ENCODE results near the gene ABHD4. TPM values are rescaled to one million over a fixed set of nuclear protein-coding genes. Genes with fewer than 3 reads are reported as not detected.

ABHD4 gene
- total RNA-seq, 2 donors from 2014 or later: 25.9 to 116 TPM

DNA sequence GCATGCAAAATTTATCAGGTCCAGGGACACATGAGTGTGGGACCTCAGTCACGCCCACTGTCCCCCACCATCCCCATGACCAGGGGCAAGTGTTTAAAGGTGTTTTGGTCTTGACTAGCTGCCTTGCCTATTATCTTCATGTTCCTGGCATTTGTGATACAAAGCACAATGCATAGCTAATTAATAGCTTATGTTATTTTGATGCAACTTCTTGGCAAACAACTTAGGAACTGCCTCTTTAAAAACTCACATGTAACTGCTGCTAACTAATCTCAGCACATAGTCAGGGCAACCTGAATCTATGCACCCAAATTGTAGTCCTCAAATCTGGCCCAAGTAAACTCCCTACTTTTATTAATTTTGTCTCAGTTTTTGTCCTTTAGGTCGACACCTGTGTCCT is 53.5 kb downstream of the ABHD4 start:
- H3K27me3 ChIP-seq (replicated peaks; ENCODE audit: insufficient read depth): no peaks in the 10 kb centered on the region
- TF ChIP-seq, protein P1, sequence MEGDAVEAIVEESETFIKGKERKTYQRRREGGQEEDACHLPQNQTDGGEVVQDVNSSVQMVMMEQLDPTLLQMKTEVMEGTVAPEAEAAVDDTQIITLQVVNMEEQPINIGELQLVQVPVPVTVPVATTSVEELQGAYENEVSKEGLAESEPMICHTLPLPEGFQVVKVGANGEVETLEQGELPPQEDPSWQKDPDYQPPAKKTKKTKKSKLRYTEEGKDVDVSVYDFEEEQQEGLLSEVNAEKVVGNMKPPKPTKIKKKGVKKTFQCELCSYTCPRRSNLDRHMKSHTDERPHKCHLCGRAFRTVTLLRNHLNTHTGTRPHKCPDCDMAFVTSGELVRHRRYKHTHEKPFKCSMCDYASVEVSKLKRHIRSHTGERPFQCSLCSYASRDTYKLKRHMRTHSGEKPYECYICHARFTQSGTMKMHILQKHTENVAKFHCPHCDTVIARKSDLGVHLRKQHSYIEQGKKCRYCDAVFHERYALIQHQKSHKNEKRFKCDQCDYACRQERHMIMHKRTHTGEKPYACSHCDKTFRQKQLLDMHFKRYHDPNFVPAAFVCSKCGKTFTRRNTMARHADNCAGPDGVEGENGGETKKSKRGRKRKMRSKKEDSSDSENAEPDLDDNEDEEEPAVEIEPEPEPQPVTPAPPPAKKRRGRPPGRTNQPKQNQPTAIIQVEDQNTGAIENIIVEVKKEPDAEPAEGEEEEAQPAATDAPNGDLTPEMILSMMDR (IDR thresholded peaks at IDR 0.05): no peak
- no peak for TF ChIP-seq POLR2A (IDR thresholded peaks at IDR 0.05)
- no peak for TF ChIP-seq POLR2AphosphoS5 (IDR thresholded peaks at IDR 0.05)
- H3K4me1 ChIP-seq (replicated peaks): no peaks in the 10 kb centered on the region
- H3K27ac ChIP-seq: no peak overlapping the region
- DNase-seq (ENCODE audit: low spot score): no peak
- intact Hi-C loops (cut with DNase I): loop anchor here (5.0 to 10.0 kb wide), 3 partner anchors 79 to 264 kb away; partner anchors contain the start of gene MRPL52
- 93% methylated on average over 2 of the region's 2 CpGs for WGBS
- no peaks in the 10 kb centered on the region for H3K36me3 ChIP-seq
- H3K4me3 ChIP-seq: no peak overlapping the region
- H3K9me3 ChIP-seq: no peaks in the 10 kb centered on the region

DNA sequence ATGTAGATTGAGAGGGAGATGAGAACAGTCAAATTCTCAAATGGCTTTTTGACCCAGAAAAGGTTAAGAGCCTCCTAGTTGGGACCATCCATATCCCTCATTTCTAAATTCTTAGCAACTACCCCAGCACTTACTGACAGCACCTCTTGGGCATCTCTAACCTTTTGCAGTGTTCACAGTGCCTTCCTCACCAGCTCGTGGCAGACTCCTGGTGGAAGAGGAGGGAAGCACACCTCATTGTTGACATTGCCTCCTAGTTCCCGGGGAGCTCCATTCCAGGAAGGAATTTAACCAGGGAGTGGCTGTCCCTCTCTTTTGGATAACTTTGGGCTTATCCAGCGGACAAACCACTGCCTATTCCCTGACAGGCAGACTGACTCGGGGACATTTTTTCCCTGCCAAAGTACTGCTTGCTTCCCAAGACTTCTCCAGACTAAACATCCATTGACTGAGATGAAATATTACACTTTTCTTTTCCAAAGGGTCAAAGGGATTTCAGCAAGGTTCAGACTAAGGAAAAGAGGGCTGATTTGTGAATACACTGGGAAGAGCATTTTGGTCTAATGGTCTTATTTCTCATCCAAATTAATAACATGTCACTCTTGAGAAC is 55.0 kb downstream of the ABHD4 start:
- Histone ChIP-seq H3K36me3 (no peaks in the 10 kb centered on the region), H3K4me3 (no peak overlapping the region), H3K9me3 (no peaks in the 10 kb centered on the region), H3K27me3 (replicated peaks; ENCODE audit: insufficient read depth) (no peaks in the 10 kb centered on the region), H3K27ac (no peak overlapping the region), H3K4me1 (replicated peaks) (no peaks in the 10 kb centered on the region)
- no peak for TF ChIP-seq POLR2A (IDR thresholded peaks at IDR 0.05)
- peak; percentile 29 for TF ChIP-seq POLR2AphosphoS5 (IDR thresholded peaks at IDR 0.05)
- TF ChIP-seq, protein P1 (IDR thresholded peaks at IDR 0.05): peak; percentile 47 to 81 (median 76)
- 2% methylated on average over 4 of the region's 4 CpGs for WGBS
- peak; percentile 59 for DNase-seq (ENCODE audit: low spot score)
- intact Hi-C loops (cut with DNase I): loop anchor here (5.0 to 10.0 kb wide), 3 partner anchors 81 to 266 kb away; partner anchors contain the start of gene MRPL52

DNA sequence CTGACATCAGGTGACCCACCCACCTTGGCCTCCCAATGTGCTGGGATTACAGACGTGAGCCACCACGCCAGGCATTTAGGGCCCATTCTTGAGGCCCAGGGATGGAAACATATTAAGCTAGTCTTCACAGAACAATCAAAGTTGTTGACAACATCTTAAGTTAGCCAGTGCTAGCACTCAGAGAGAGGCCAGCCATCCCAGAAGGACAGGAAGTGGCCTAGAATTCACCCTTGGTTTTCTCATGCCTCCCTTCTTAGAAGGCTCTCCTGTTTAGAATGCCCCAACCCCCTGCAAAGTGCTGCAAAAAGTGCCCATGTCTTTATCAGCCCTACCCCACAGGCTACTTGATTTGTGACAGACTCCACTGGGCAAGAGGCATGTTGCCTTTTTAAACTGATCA is 58.1 kb downstream of the ABHD4 start:
- intact Hi-C loops (cut with DNase I): loop anchor here (10.0 kb wide), 1 partner anchor 169 kb away; the partner anchor contains the start of gene MRPL52
- TF ChIP-seq, protein P1 (IDR thresholded peaks at IDR 0.05): no peak
- TF ChIP-seq POLR2A (IDR thresholded peaks at IDR 0.05) (no peak), POLR2AphosphoS5 (IDR thresholded peaks at IDR 0.05) (no peak)
- Histone ChIP-seq H3K27me3 (replicated peaks; ENCODE audit: insufficient read depth) (no peaks in the 10 kb centered on the region), H3K36me3 (no peaks in the 10 kb centered on the region), H3K4me1 (replicated peaks) (no peaks in the 10 kb centered on the region), H3K4me3 (no peak overlapping the region), H3K27ac (no peak overlapping the region), H3K9me3 (no peaks in the 10 kb centered on the region)
- WGBS: 90% methylated on average over 2 of the region's 2 CpGs
- DNase-seq (ENCODE audit: low spot score): no peak

DNA sequence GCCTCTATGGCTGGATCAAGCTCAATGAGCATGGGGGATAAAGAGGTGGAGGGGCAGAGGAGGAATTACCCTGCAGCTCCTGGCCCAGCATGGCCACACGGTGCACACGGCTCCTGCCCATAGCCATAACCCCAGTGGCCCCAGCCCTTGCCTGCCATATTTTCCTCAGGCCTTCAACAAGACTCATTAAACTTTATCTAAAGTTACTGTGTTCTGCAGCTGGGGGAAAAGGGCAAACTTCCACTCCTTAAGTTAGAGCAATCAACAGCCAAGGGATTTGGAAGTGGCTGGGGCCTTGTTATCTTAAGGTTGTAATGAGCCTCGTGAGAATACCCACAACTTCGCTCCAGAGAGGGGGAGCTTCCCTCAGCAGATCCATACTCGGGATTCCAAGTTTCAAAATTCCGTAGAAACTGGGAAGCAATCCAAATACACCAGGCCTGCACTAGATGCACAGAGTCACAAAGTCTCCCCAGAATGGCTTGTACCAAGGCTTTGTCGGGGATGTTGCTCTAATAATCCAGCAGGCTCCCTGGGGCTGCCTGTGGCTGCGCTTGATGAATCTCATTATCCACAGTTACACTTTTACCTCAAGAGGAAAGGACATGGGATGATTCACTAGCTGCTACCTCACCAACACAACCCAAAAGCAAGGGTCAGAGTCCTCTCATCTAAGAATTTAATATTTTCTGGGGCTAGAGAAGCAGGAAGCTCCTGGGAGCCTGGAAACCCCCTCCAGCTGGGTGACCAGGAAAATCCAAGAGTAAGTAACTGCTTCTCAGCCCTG is 59.0 kb downstream of the ABHD4 start:
- no peak overlapping the region for H3K27ac ChIP-seq
- H3K4me1 ChIP-seq (replicated peaks): no peaks in the 10 kb centered on the region
- H3K4me3 ChIP-seq: no peak overlapping the region
- H3K9me3 ChIP-seq: no peaks in the 10 kb centered on the region
- no peak for DNase-seq (ENCODE audit: low spot score)
- H3K27me3 ChIP-seq (replicated peaks; ENCODE audit: insufficient read depth): no peaks in the 10 kb centered on the region
- intact Hi-C loops (cut with DNase I): loop anchor here (10.0 kb wide), 1 partner anchor 168 kb away; the partner anchor contains the start of gene MRPL52
- no peaks in the 10 kb centered on the region for H3K36me3 ChIP-seq
- TF ChIP-seq POLR2AphosphoS5 (IDR thresholded peaks at IDR 0.05) (no peak), POLR2A (IDR thresholded peaks at IDR 0.05) (no peak)
- TF ChIP-seq, protein P1 (IDR thresholded peaks at IDR 0.05): no peak
- 71% methylated on average over 8 of the region's 8 CpGs for WGBS

Measured in prostate gland (tissue), 2 donors.